ENCODE results near the gene GSE1.

Gene GSE1

DNA sequence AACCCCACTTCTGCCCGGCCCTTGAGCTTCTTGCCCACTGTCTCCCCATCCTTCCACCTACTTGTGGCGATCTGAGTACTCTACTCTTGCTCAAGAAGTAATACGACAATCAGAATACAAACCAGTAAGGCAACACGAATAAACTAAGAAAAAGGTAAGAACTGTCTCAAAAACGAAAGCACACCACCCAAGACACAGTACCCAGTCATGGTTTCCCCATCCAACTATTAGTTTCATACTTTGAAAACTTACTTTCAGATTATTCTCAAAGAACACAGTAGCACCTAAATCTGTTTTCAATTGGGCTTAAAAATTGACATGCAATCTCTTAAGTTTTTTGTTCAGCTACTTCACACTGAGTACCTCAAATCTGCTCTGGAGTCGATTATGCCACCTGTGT is 61.7 kb downstream of the GSE1 start:
- no peak for DNase-seq (ENCODE audit: low read depth in 1 of 2, low spot score in 1 of 2)

DNA sequence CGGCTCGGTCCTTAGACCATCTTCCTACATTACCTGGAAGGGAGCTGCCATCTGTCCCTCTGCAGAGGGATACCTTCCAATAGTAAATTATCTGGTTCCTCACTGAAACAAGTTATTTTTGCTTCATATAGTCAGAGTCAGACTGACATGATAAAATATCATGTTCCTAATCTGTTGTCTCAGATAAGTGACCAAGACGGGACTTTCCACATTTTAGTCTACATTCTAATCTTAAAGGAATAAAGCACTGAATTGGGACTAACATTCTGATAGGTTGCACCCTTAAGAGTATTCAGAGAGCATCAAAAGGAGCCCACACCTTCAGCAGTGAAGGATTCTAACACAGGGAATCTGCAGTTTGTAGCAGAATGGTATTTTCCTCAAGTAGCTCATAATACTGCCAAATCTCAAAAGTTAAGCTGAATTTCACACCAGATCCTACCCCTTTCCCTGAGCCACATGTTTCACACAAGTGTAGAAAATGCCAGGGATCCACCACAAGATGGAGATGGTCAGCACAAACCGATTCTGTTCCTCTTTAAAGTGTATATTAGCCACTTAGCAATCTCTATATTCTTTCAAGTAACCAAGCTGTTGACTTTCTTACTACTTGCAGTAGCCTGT is 62.2 kb downstream of the GSE1 start:
- DNase-seq (ENCODE audit: low read depth in 1 of 2, low spot score in 1 of 2) = no peak

DNA sequence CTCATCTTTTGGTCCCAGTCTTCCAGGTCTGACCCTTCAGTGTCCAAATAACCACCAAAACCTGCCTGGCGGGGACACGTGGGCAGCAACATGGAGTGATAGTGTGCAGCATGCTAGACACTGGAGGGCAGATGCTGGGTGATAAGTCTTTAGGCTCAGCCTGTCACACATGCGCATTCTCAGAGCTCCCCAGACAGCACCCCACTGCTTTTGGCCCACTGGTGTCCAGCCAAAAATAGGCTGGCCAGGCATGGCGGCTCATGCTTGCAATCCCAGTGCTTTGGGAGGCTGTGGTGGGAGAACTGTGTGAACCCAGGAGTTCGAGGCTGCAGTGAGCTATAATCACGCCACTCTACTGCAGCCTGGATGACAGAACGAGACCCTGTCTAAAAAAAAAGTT is 63.3 kb downstream of the GSE1 start:
- no peak for DNase-seq (ENCODE audit: low read depth in 1 of 2, low spot score in 1 of 2)

DNA sequence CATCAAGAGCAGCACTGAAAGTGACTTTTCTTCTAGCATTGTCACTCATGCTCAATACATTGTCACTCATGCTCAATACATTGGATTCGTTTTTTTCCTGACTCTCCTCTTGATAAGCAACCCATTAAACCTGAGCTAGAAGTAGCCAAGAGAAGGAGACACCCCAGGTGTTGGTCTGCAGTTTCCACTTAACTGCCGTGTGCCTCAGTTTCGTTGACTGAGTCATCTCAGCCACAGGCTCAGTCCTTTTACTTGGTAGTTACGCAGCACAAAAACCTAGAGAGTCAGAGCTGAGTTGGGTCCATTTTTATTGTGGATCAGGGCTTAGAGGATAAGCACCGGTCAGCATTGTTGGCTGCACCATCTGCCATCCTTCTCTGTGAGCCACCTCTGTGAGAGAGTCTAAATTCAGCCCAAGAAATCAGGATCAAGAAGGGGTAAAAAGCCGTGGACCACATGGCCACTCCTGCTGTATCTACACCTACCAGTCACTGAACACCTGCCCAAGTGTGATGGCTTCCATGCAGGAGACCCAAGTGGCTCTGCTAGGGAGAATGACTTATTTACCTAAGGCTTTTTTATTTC is 64.4 kb downstream of the GSE1 start:
- no peak for DNase-seq (ENCODE audit: low read depth in 1 of 2, low spot score in 1 of 2)

DNA sequence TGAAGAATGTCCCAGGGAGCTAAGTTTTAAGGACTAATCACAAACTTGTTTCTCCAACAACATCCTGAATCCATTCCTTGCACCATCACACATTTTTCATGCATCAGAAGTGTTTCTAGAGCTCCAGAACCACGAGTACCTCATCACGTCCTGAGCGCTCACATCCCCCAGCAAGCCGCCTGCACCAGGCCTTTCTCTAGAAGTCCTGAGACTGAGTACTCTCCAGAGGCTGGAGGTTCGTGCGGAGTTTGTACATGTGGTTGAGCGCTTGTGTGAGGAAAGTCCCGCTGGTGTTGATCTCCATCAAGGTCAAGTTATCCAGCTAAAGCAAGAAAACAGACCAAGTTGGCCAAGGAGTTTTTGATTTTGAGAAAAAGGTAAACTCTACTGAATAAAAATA is 64.9 kb downstream of the GSE1 start:
- no peak for DNase-seq (ENCODE audit: low read depth in 1 of 2, low spot score in 1 of 2)

DNA sequence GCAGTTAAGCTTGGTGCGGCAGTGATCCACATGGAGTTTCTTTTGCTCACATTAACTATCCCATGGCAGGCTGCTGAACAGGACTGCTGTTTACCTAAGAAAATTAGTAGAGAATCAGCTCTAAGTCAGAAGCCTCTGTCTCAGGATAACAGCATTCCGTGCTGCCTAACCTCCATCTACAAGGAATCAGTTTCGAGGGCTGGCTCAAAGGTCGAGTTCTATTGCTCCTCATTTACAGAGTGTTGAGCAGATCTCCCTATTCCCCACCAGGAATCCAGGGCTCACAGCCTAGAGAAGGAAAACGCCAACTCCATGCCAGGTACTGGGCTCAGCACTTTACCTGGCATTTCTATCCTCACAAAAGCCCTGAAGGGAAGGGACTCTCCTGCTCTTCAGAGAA is 65.7 kb downstream of the GSE1 start:
- DNase-seq (ENCODE audit: low read depth in 1 of 2, low spot score in 1 of 2) = no peak

DNA sequence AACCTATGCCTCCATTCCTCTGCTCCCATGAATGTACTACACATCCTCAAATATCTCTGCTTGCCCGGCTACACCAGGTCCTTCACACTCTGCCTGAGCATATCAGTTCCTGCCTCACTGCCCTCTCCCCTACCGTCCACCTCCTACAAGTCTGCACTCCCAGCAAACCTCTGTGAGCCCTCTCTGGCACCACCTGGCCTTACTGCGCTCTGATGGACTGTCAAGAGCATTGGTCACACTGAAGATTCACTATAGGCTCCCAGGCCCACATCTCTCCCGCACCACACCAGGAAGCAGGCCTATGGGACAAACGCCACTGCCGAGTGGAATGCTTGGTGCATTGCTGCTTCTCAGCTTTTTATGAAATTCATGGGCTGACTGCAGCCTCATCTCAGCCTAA is 66.7 kb downstream of the GSE1 start:
- no peak for DNase-seq (ENCODE audit: low read depth in 1 of 2, low spot score in 1 of 2)

DNA sequence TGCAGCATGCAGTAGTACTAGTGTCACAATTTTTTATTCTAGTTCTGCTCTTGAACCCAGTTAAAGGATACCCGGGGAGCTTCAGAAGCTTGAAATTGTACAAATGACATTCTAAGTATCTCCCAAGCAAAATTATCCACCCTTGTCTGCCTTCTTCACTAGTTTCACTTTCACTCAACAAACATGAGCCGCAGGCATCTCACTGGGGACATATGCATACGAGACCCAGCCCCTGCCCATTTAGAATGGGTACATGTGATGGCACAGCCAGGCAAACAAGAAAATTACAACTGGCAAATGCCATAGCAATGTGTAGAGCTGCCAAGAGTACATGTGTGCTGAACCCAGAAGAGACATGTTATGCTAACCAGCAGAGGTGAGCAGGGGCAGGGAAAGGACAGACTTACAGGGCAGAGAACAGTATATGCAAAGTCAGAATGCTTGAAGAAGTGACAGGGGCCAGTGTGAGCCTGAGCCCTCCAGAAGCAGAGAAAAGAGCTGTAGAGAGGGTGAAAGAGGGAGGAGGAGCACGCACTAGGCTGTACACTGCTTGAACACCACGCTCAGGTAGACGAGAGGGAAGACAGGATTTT is 67.3 kb downstream of the GSE1 start:
- no peak for DNase-seq (ENCODE audit: low read depth in 1 of 2, low spot score in 1 of 2)

DNA sequence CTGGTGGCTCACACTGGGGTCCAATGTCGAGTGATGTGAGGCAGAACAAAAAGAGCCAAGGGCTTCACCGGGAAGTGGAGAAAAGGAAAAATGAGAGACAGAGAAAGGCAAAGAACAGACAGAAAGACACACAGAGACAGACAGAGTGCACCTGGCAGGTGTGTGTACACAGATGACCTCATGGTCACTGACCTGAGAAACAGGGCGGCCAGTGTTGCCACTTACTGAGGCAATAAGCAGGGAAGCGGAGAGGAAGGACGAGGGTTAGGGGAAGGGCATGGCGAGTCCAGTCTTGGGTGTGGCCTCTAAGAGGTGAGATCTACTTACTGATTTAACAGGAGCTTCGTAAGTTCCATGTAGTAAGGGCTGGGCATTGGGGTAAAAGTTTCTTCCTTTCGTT is 68.1 kb downstream of the GSE1 start:
- no peak for DNase-seq (ENCODE audit: low read depth in 1 of 2, low spot score in 1 of 2)

DNA sequence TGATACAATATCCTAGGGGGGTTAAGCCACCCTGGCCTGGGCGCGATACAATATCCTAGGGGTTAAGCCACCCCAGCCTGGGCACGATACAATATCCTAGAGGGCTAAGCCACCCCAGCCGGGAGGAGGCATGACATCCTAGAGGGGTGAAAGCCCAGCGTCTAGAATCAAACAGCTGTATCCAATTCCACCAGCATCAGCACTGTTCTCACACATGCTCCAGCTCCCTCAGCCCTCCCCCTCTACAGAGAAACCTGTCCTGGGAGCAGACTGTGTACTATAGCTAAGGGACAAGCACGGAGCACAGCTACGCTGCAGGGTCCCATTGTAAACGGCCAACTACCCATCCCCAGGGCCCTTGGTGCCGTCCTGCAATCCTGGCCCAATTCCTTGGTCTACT is 69.4 kb downstream of the GSE1 start:
- no peak for DNase-seq (ENCODE audit: low read depth in 1 of 2, low spot score in 1 of 2)

DNA sequence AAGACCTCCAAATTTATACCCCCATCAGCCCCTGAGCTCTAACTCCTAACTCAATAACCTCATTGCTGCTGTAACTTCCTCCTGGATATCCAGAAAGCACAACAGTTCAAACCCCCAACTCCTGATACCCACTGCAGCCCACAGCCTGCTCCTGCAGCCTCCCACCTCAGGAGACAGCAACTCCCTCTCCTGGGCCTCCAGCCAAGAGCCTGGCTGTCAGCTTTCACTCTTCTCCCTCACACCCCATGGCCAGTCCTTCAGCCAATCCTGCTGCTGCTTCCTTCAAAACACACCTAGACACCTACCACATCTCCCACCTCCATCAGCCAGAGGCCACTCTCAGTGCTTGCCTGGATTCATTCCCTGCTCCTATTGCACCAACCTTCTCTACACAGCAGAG is 70.2 kb downstream of the GSE1 start:
- no peak for DNase-seq (ENCODE audit: low read depth in 1 of 2, low spot score in 1 of 2)

DNA sequence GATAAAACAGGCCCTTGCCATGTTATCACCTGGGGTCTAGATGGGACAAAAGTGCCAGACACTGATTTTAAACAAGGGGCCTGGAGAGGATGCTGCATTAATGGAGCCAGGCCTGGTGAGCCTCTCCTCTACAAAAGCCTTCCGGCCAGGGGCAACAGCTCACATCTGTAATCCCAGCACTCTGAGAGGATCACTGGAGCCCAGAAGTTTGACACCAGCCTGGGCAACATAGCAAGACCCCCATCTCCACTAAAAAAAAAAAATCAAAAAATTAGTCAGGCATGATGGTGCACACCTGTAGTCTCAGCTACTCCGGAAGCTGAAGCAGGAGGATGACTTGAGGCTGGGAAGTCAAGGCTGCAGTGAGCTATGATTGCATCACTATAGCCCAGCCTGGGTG is 72.1 kb downstream of the GSE1 start:
- no peak for DNase-seq (ENCODE audit: low read depth in 1 of 2, low spot score in 1 of 2)

DNA sequence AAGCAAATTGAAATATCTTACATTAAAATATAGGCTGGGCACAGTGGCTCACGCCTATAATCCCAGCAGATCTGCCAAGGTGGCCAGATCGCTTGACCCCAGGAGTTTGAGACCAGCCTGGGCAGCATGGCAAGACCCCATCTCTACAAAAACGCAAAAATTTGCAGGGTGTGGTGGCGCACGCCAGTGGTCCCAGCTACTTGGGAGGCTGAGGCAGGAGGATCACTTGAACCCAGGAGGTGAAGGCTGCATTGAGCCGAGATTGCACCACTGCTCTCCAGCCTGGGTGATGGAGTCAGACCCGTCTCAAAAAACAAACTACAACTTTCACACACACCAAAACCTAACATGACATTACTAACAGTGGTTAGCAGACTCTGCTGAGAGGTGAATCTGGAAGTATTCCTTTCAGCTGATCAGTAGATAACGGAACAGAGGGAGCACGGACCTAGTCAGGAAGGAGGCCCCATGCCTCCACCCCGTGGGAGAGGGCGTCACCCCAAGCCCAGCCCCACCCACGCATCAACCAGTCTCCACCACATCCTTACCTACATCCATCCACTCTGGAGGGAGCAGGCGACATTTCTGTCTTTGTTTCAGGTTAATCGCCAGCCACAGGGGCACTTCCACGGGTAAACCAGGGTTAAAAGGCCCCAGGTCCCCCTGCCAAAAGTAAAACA is 73.9 kb downstream of the GSE1 start:
- DNase-seq (ENCODE audit: low read depth in 1 of 2, low spot score in 1 of 2) = no peak

DNA sequence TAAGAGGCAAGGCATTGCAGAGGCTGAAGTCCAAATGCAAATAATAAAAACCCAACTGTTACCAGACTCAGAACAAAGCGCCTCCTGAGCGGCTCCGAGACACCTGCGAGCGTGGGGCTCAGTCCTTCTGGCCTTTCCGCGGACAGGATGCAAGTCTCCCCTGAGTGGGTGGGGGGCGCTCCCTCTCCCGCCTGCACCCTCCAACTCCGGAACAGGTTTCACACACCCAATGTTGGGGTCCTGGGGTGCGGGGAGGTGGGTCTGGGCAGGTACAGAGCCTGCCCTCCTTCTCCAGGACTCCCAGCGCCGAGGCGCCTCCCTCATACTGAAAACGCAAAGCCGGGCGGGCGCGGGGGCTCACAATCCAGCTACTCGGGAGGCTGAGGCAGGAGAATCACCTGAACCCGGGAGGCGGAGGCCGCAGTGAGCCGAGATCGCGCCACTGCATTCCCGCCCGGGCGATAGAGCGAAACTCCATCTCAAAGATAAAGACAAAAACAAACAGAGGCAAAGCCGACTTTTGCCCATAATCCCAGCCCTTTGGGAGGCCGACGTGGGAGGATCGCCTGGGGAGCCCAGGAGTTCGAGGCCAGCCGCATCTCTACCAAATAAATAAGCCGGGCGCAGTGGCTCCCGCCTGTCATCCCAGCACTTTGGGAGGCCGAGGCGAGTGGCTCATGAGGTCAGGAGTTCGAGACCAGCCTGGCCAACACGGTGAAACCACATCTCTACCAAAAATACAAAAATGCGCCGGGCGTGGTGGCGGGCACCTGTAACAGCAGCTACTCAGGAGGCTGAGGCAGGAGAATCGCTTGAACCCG is 74.7 kb downstream of the GSE1 start:
- no peak for DNase-seq (ENCODE audit: low read depth in 1 of 2, low spot score in 1 of 2)

DNA sequence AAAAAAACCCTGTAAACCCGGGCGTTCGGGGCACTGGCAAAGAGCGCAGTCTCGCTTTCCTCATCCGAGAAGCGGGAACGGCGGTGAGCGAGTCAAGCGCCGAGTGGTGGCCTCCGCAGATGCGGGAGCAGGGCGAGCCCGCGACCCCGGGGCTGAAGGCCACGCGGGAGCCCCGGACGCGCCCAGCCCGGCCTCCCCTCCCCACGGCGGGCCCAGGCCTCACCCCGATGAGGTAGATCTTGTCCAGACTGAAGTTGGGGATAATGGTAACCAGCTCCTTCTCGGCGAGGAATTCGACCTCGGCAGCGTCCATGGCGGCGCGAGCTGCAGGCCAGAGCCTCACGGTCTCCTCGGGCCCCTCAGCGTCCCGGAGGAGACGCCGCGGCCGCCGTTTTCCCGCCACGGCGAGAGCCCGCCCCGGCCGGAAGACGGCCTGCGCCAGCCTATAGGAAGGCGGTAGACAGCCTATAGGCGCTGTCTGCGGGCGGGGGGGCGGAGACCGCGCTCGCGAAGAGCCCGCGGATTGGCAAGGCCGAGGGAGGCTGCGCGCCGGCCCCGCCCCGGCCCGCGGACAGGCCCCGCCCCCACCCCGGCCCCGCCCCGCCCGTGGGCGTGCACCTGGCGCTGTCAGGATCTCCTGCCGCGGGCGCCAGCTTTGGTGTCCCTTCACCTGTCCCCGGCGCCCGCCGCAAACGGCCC is 75.6 kb downstream of the GSE1 start, which contains the start of gene GINS2:
GINS2 (minus strand) TSS at position 369 of the 699 bp plus-strand sequence; CDS start at position 313, 56 bp downstream.
- peak; percentile 84 to 88 for DNase-seq (ENCODE audit: low read depth in 1 of 2, low spot score in 1 of 2)

DNA sequence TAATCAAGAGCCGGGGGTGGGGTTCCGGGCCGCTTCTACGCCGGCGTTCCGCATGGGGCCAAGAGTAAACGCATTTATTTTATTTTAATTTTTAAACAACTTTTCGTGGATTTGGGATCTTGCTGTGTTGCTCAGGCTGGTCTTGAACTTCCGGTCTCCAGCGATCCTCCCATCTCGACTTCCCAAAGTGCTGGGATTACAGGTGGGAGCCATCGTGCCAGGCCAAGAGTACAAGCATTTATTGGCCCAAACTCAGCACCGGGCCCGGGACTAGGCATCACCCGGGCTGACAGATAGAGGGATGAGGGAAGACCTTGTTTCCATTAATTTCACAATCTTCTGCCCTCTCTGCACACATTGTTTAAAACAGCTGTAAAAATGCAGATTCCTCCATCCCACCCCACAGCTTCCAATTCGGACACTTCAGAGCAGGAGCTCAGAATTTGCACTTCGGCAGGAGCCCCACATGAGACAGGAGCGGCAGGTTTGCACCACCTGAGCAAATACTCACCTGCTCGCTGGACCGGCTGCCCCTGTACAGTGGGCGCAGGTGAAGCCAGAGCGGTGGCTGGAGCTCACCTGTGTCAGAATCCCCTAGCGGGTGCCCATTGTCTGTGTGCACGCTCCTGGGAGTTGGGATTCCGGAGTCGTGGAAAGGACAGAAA is 76.3 kb downstream of the GSE1 start:
- DNase-seq (ENCODE audit: low read depth in 1 of 2, low spot score in 1 of 2) = no peak

DNA sequence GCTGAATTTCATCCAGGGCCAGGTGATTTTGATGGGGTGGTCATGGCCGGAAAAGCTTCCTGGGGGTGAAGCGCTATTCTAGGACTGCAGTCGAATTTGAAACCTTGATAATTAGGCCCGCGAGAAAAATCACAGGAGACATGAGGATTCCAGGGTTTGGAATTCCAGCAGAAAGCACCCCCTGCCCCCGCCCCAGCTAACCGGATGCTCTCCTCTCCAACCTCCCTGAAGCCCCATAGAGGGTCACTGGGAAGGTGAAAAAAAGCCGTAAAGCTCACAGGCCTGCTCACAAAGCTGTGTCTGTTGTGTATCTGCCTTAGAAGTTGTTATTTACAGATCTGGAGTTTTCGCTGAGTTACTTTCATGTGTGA is 76.8 kb downstream of the GSE1 start:
- no peak for DNase-seq (ENCODE audit: low read depth in 1 of 2, low spot score in 1 of 2)

DNA sequence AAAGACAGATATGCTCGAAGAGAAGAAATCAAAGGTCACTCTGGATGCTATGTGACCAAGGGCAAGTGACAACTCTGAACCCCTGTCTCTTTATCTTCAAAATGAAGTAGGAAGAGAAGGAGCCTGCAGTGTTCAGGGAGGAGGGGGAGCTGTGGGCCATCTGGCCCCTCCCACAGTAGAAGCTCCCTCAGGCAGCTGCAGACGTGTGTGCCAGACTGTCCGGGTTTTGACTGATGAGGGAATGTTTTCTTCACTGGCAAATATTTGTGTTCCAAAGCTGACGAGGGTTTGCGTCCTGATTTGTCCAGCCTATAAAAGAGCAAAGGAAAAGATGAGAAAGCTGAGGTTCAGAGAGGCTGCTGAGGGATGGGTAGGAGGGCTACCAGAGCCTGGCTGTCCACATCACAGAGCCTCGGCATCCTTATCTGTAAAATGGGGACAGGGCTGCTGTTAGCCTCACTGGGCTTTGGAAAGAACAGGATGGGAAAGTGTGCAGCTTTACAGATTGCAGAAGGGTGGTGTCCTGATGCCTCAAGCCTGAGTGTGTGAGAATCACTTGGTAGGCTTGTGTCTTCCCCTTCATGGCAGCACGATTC is 77.4 kb downstream of the GSE1 start:
- no peak for DNase-seq (ENCODE audit: low read depth in 1 of 2, low spot score in 1 of 2)

DNA sequence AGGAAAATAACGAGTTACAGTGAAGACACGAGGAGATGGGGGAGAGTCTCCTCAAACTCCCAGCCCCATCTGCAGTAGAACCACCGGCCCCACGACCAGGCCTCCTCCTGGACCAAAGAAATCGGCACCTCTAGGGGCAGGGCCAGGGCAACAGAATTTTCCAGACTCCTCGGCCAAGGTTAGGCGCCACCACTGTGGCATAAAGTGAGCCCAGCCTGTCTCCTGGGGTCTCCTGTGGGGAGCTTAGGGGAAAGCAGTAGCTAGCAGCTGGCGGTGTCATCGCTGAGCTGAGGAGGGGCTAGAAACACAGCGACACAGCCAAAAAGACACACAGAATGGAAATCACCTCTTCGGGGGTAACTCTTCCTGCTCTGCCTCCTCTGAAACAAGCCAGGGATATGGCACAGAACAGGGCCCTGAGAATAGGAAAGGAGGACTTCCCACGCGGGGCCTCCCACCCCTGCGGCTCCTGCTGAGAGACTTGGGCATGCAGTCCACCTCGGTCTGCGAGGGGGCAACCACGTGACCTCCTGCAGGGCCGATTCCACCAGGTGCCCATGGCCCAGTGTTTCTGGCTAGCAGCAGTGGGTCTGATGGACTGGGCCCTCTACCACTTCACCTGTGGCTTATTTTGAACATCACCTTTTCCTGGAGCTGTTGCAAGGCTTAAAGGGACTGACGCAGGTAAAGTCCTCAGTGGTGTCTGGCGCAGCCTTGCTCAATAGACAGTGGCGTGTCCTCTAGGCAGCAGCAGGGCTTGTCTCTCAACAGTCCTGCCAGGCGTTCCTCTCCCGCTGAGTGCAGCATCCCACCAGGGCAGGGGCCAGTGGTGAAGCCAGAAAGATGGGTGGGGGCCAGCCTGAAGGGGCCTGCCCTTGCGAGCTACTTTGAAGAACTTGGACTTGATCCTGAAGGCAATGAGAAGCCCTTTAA is 82.3 kb downstream of the GSE1 start:
- DNase-seq (ENCODE audit: low read depth in 1 of 2, low spot score in 1 of 2) = no peak
